Caco-2 (cell line): ENCODE measurements around the gene GPRASP2. TPM values are rescaled to one million over a fixed set of nuclear protein-coding genes. Genes with fewer than 3 reads are reported as not detected.

Experiments used
- BruUV-seq: library from RNA; stranded (reverse); fragments of 400-500 nt; replicated peaks from 2 replicates; lab custom pipeline; 2021; lab: Mats Ljungman, UMichigan
- CTCF ChIA-PET: fragments of 300-600 bp; sonication (Branson Sonifier 250); formaldehyde crosslinking; loops from one replicate; lab custom pipeline; 2022; ENCODE audit warnings: antibody characterized with exemption; lab: Charles Lee
- POLR2A ChIA-PET: fragments of 300-600 bp; sonication (Branson Sonifier 250); formaldehyde crosslinking; loops from one replicate; lab custom pipeline; 2022; ENCODE audit warnings: antibody characterized with exemption; lab: Charles Lee
- DNase-seq, 2 experiments: peaks; one replicate each; pipeline versions ENCODE4 v3.0.0 to v3.0.0-alpha.2; 2020 to 2022
- H3K27me3 ChIP-seq: replicated peaks from 2 replicates; pipeline ENCODE4 v1.6.0; 2011; ENCODE audit warnings: low read length; ENCODE audit not compliant: control insufficient read depth, insufficient read depth
- H3K36me3 ChIP-seq: 2 replicates; pipeline ENCODE4 v1.5.1; 2011; ENCODE audit warnings: low read length; ENCODE audit not compliant: control insufficient read depth, insufficient read depth
- H3K4me1 ChIP-seq: fragments of 250-450 bp; sonication (Bioruptor Pico); 2 replicates; pipeline ENCODE4 v1.5.1; 2020; ENCODE audit warnings: mild to moderate bottlenecking
- H3K4me3 ChIP-seq: 2 replicates; pipeline ENCODE4 v1.5.1; 2011; ENCODE audit warnings: low read depth, mild to moderate bottlenecking, control low read depth, low read length
- H3K9me3 ChIP-seq: fragments of 250-450 bp; sonication (Bioruptor Pico); 2 replicates; pipeline ENCODE4 v1.5.1; 2020; ENCODE audit warnings: mild to moderate bottlenecking, moderate library complexity
- H3K27ac Mint-ChIP-seq: one replicate; pipeline ENCODE4 v1.8.0; 2022; ENCODE audit warnings: mixed read lengths; ENCODE audit not compliant: unreplicated experiment
- H3K27me3 Mint-ChIP-seq: one replicate; pipeline ENCODE4 v1.8.0; 2022; ENCODE audit warnings: mixed read lengths; ENCODE audit not compliant: insufficient read depth, unreplicated experiment
- H3K36me3 Mint-ChIP-seq: one replicate; pipeline ENCODE4 v1.8.0; 2022; ENCODE audit warnings: mild to moderate bottlenecking, mixed read lengths; ENCODE audit not compliant: insufficient read depth, unreplicated experiment
- H3K4me1 Mint-ChIP-seq: one replicate; pipeline ENCODE4 v1.8.0; 2022; ENCODE audit warnings: low read depth, mixed read lengths; ENCODE audit not compliant: unreplicated experiment
- H3K4me3 Mint-ChIP-seq: one replicate; pipeline ENCODE4 v1.8.0; 2022; ENCODE audit warnings: mild to moderate bottlenecking, moderate library complexity, mixed read lengths; ENCODE audit not compliant: unreplicated experiment
- H3K9me3 Mint-ChIP-seq: one replicate; pipeline ENCODE4 v1.8.0; 2022; ENCODE audit warnings: mixed read lengths; ENCODE audit not compliant: unreplicated experiment
- intact Hi-C: fragments of 100-400 bp; cut with micrococcal nuclease; formaldehyde crosslinking; loops from one replicate; pipeline ENCODE4 v1.10.0; 2022; ENCODE audit not compliant: unreplicated experiment
- total RNA-seq: library from RNA; stranded (reverse); gene quantifications from 2 replicates; pipeline ENCODE4 v1.2.3, GENCODE V29; 2022
- TF ChIP-seq, protein P1 (sequence below), 2 experiments: fragments of 200-600 bp in 1 of 2; IDR thresholded peaks; 1 replicate in 1 of 2; 2 replicates in 1 of 2; pipeline versions ENCODE4 v1.5.1 to v1.8.0; 2011 to 2022; ENCODE audit warnings: antibody characterized with exemption in 1 of 2, control low read depth in 1 of 2, inconsistent platforms in 1 of 2, low read depth in 1 of 2, low read length in 1 of 2, mild to moderate bottlenecking in 1 of 2, moderate library complexity in 1 of 2; ENCODE audit not compliant: insufficient read depth in 1 of 2, severe bottlenecking in 1 of 2, unreplicated experiment in 1 of 2

Gene GPRASP2
- total RNA-seq, 1 experiment from 2014 or later, result 2.7 TPM

DNA sequence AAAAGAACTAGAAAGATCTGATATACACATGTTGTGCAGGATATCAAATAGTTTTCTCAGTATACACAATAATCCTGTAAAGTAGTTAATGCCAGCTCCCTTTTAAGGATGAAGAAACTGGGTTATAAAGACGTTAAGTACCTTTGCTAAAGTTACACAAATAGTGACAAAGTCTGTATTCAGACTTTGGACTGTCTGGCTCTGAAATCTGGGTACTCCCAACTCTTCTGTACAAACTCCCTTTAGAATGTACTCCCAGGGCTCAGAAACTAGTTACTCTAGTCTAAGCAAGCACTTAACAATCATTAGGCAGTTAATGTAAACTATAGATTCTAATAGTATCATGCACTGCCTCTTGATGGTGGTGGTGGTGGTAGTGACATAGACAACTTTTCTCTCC is 15.5 kb downstream of the GPRASP2 start:
- no TSS peak for BruUV-seq
- H3K36me3 Mint-ChIP-seq, result no peaks in the 10 kb centered on the region
- no peaks in the 10 kb centered on the region for H3K36me3 ChIP-seq
- no peaks in the 10 kb centered on the region for H3K9me3 Mint-ChIP-seq
- CTCF ChIA-PET, result no interaction called here
- no peaks in the 10 kb centered on the region for H3K27me3 ChIP-seq
- H3K9me3 ChIP-seq, result no peaks in the 10 kb centered on the region
- H3K27me3 Mint-ChIP-seq, result no peaks in the 10 kb centered on the region
- POLR2A ChIA-PET, result no interaction called here
- intact Hi-C loops, result loop anchor here (10.0 kb wide), 1 partner anchor 137 kb away; no protein-coding TSS in a partner anchor
- H3K4me1 Mint-ChIP-seq, result peaks cover 6% of the 10 kb centered on the region
- H3K4me3 Mint-ChIP-seq, result no peak overlapping the region
- no peak overlapping the region for H3K4me3 ChIP-seq
- TF ChIP-seq, protein P1, sequence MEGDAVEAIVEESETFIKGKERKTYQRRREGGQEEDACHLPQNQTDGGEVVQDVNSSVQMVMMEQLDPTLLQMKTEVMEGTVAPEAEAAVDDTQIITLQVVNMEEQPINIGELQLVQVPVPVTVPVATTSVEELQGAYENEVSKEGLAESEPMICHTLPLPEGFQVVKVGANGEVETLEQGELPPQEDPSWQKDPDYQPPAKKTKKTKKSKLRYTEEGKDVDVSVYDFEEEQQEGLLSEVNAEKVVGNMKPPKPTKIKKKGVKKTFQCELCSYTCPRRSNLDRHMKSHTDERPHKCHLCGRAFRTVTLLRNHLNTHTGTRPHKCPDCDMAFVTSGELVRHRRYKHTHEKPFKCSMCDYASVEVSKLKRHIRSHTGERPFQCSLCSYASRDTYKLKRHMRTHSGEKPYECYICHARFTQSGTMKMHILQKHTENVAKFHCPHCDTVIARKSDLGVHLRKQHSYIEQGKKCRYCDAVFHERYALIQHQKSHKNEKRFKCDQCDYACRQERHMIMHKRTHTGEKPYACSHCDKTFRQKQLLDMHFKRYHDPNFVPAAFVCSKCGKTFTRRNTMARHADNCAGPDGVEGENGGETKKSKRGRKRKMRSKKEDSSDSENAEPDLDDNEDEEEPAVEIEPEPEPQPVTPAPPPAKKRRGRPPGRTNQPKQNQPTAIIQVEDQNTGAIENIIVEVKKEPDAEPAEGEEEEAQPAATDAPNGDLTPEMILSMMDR (IDR thresholded peaks at IDR 0.05; ENCODE audit: insufficient read depth in 1 of 2, low read depth in 1 of 2, low read length in 1 of 2, severe bottlenecking in 1 of 2, unreplicated experiment in 1 of 2), result no peak
- H3K4me1 ChIP-seq, result no peaks in the 10 kb centered on the region
- H3K27ac Mint-ChIP-seq, result no peak overlapping the region
- DNase-seq, result no peak

- Mint-ChIP-seq H3K36me3 (no peaks in the 10 kb centered on the region), H3K9me3 (no peaks in the 10 kb centered on the region), H3K4me3 (no peak overlapping the region), H3K27ac (no peak overlapping the region), H3K4me1 (peaks cover 6% of the 10 kb centered on the region), H3K27me3 (no peaks in the 10 kb centered on the region)
- BruUV-seq, result no TSS peak
- Histone ChIP-seq H3K27me3 (no peaks in the 10 kb centered on the region), H3K36me3 (no peaks in the 10 kb centered on the region), H3K9me3 (no peaks in the 10 kb centered on the region), H3K4me3 (no peak overlapping the region), H3K4me1 (no peaks in the 10 kb centered on the region)
- TF ChIP-seq, protein P1 (IDR thresholded peaks at IDR 0.05; ENCODE audit: insufficient read depth in 1 of 2, low read depth in 1 of 2, low read length in 1 of 2, severe bottlenecking in 1 of 2, unreplicated experiment in 1 of 2), result no peak
- intact Hi-C loops, result loop anchor here (10.0 kb wide), 1 partner anchor 136 kb away; no protein-coding TSS in a partner anchor
- POLR2A ChIA-PET, result interaction anchor here (0.5 kb wide), 1 partner anchor 340 kb away, joined by 3 read pairs; no protein-coding TSS in a partner anchor
- CTCF ChIA-PET, result no interaction called here
- DNase-seq, result no peak
Observed at GRCh38 chrX:102728646-102729045, 16.4 kb downstream of the GPRASP2 start.

- DNase-seq, result no peak
- CTCF ChIA-PET, result no interaction called here
- no TSS peak for BruUV-seq
Observed at GRCh38 chrX:102739657-102740056, 27.4 kb downstream of the GPRASP2 start.

More at GRCh38 chrX:102739657-102740056, 27.4 kb downstream of the GPRASP2 start:
- Mint-ChIP-seq H3K4me1 (no peaks in the 10 kb centered on the region), H3K9me3 (no peaks in the 10 kb centered on the region), H3K27me3 (no peaks in the 10 kb centered on the region), H3K27ac (no peak overlapping the region), H3K4me3 (no peak overlapping the region), H3K36me3 (no peaks in the 10 kb centered on the region)
- Histone ChIP-seq H3K27me3 (no peaks in the 10 kb centered on the region), H3K4me1 (no peaks in the 10 kb centered on the region), H3K4me3 (no peak overlapping the region), H3K36me3 (no peaks in the 10 kb centered on the region), H3K9me3 (no peaks in the 10 kb centered on the region)
- TF ChIP-seq, protein P1 (IDR thresholded peaks at IDR 0.05; ENCODE audit: insufficient read depth in 1 of 2, low read depth in 1 of 2, low read length in 1 of 2, severe bottlenecking in 1 of 2, unreplicated experiment in 1 of 2), result no peak
- POLR2A ChIA-PET, result no interaction called here
- intact Hi-C loops, result no loop called here
